Amniotic epithelial cell (primary cell): Measurements from ENCODE around the gene NIN.

Source experiments
- DNase-seq: peaks from one replicate; pipeline ENCODE4 v3.0.0-alpha.2; 2010; ENCODE audit warnings: low read depth

Gene NIN

GRCh38 chr14:50790589-50790988 lies 40.4 kb downstream of the NIN start:
- peak; percentile 96 for DNase-seq

- no peak for DNase-seq
Observed at GRCh38 chr14:50786751-50787464, 44.1 kb downstream of the NIN start.

GRCh38 chr14:50785457-50786063 lies 45.4 kb downstream of the NIN start:
- DNase-seq, result no peak

GRCh38 chr14:50784683-50785456 lies 46.1 kb downstream of the NIN start:
- DNase-seq, result no peak

- no peak for DNase-seq
Observed at GRCh38 chr14:50783563-50783962, 47.4 kb downstream of the NIN start.

GRCh38 chr14:50780393-50780792 lies 50.6 kb downstream of the NIN start:
- DNase-seq, result no peak

GRCh38 chr14:50778721-50779483 lies 52.1 kb downstream of the NIN start:
- peak; percentile 77 for DNase-seq

- no peak for DNase-seq
Observed at GRCh38 chr14:50776522-50776921, 54.4 kb downstream of the NIN start.

GRCh38 chr14:50775357-50775756 lies 55.6 kb downstream of the NIN start:
- peak; percentile 87 for DNase-seq

- DNase-seq, result peak; percentile 53
Observed at GRCh38 chr14:50774542-50775267, 56.3 kb downstream of the NIN start.

- DNase-seq, result peak; percentile 44
Observed at GRCh38 chr14:50773632-50774541, 57.1 kb downstream of the NIN start.

- peak; percentile 56 for DNase-seq
Observed at GRCh38 chr14:50772412-50772811, 58.5 kb downstream of the NIN start.

- no peak for DNase-seq
Observed at GRCh38 chr14:50770586-50770985, 60.4 kb downstream of the NIN start.

GRCh38 chr14:50769863-50770500 lies 61.0 kb downstream of the NIN start:
- DNase-seq, result no peak

GRCh38 chr14:50768680-50769079 lies 62.3 kb downstream of the NIN start:
- DNase-seq, result peak; percentile 66

- peak; percentile 77 for DNase-seq
Observed at GRCh38 chr14:50766338-50766886, 64.5 kb downstream of the NIN start.

GRCh38 chr14:50763382-50764007 lies 67.5 kb downstream of the NIN start:
- peak; percentile 96 for DNase-seq

- no peak for DNase-seq
Observed at GRCh38 chr14:50762931-50763300, 68.0 kb downstream of the NIN start.
